DOHH2 (cell line): ENCODE results near the gene REEP3.

Source experiments
- H3F3A ChIP-seq: fragments of 200-600 bp; sonication (generic), shearing (Covaris generic); 2 replicates; pipeline ENCODE4 v1.6.0; 2016; ENCODE audit warnings: antibody characterized with exemption, mild to moderate bottlenecking; ENCODE audit not compliant: control insufficient read depth, insufficient read depth
- H3K27ac ChIP-seq: fragments of 200-600 bp; sonication (generic); 2 replicates; pipeline ENCODE4 v1.5.1; 2014; ENCODE audit warnings: low read depth, mild to moderate bottlenecking, low read length, moderate library complexity
- H3K27me3 ChIP-seq: fragments of 200-600 bp; sonication (generic); 2 replicates; pipeline ENCODE4 v1.6.1; 2014; ENCODE audit warnings: mild to moderate bottlenecking, low read length, mixed read lengths; ENCODE audit not compliant: control insufficient read depth
- H3K36me3 ChIP-seq: fragments of 200-600 bp; sonication (generic); 2 replicates; pipeline ENCODE4 v1.6.1; 2014; ENCODE audit warnings: mild to moderate bottlenecking, low read length, moderate library complexity, mixed read lengths; ENCODE audit not compliant: control insufficient read depth
- H3K4me1 ChIP-seq: fragments of 200-600 bp; sonication (generic); 2 replicates; pipeline ENCODE4 v1.6.1; 2014; ENCODE audit warnings: mild to moderate bottlenecking, low read length, mixed read lengths; ENCODE audit not compliant: control insufficient read depth
- H3K4me2 ChIP-seq: fragments of 200-600 bp; sonication (generic); 2 replicates; pipeline ENCODE4 v1.6.0; 2014; ENCODE audit warnings: mild to moderate bottlenecking, low read length, moderate library complexity
- H3K4me3 ChIP-seq: fragments of 200-600 bp; sonication (generic); 2 replicates; pipeline ENCODE4 v1.5.1; 2014; ENCODE audit warnings: mild to moderate bottlenecking, low read length, mixed read lengths
- H3K79me2 ChIP-seq: fragments of 200-600 bp; sonication (generic); 2 replicates; pipeline ENCODE4 v1.6.1; 2014; ENCODE audit warnings: mild to moderate bottlenecking, low read length, mixed read lengths; ENCODE audit not compliant: control insufficient read depth
- H3K9me2 ChIP-seq: fragments of 200-600 bp; sonication (generic); replicated peaks from 2 replicates; pipeline ENCODE4 v1.6.1; 2014; ENCODE audit warnings: mild to moderate bottlenecking, low read length, mixed read lengths; ENCODE audit not compliant: control insufficient read depth
- H3K9me3 ChIP-seq: fragments of 200-600 bp; sonication (generic); 2 replicates; pipeline ENCODE4 v1.6.1; 2014; ENCODE audit warnings: antibody characterized with exemption, low read length, mixed read lengths; ENCODE audit not compliant: control insufficient read depth, insufficient read depth
- H4K20me1 ChIP-seq: fragments of 200-600 bp; sonication (generic); 2 replicates; pipeline ENCODE4 v1.6.0; 2014; ENCODE audit warnings: low read depth, mild to moderate bottlenecking, antibody characterized with exemption, low read length, moderate library complexity; ENCODE audit not compliant: control insufficient read depth, insufficient read depth
- CTCF ChIP-seq: fragments of 200-600 bp; sonication (generic); IDR thresholded peaks from one replicate; pipeline ENCODE4 v1.5.1; 2014; ENCODE audit warnings: antibody characterized with exemption, mild to moderate bottlenecking, low read depth, low read length; ENCODE audit not compliant: poor library complexity, severe bottlenecking
- EZH2phosphoT487 ChIP-seq: fragments of 200-600 bp; sonication (generic); IDR thresholded peaks from 2 replicates; pipeline ENCODE4 v1.6.1; 2017; ENCODE audit warnings: borderline replicate concordance, mild to moderate bottlenecking, antibody characterized with exemption, low read length, moderate library complexity, mixed read lengths

Gene REEP3

GRCh38 chr10:63525021-63525420, 3.8 kb downstream of the REEP3 start:
- no peak overlapping the region for H3K4me2 ChIP-seq

GRCh38 chr10:63527401-63527800, 6.2 kb downstream of the REEP3 start:
- peaks cover 2% of the 10 kb centered on the region; the same call in 1 of the 2 replicates for H3K36me3 ChIP-seq
- TF ChIP-seq EZH2phosphoT487 (no peak), CTCF (no peak)
- H3K79me2 ChIP-seq, result peaks cover 59% of the 10 kb centered on the region
- H3K4me3 ChIP-seq, result no peak overlapping the region
- no peaks in the 10 kb centered on the region for H4K20me1 ChIP-seq
- H3K4me1 ChIP-seq, result peaks cover 12% of the 10 kb centered on the region
- no peaks in the 10 kb centered on the region for H3K9me3 ChIP-seq
- H3K27ac ChIP-seq, result no peak overlapping the region
- no peak overlapping the region for H3K4me2 ChIP-seq
- no peaks in the 10 kb centered on the region for H3F3A ChIP-seq
- H3K9me2 ChIP-seq, result no peaks in the 10 kb centered on the region
- no peaks in the 10 kb centered on the region for H3K27me3 ChIP-seq

More at GRCh38 chr10:63525021-63525420, 3.8 kb downstream of the REEP3 start:
- Histone ChIP-seq H3K79me2 (peaks cover 72% of the 10 kb centered on the region), H3K4me1 (peaks cover 23% of the 10 kb centered on the region), H3K27ac (no peak overlapping the region), H3K9me3 (no peaks in the 10 kb centered on the region), H3K9me2 (no peaks in the 10 kb centered on the region), H4K20me1 (no peaks in the 10 kb centered on the region), H3K4me3 (no peak overlapping the region), H3K36me3 (peaks cover 5% of the 10 kb centered on the region), H3K27me3 (no peaks in the 10 kb centered on the region), H3F3A (no peaks in the 10 kb centered on the region)
- TF ChIP-seq CTCF (no peak), EZH2phosphoT487 (no peak)

GRCh38 chr10:63528084-63528744, 7.0 kb downstream of the REEP3 start:
- Histone ChIP-seq H3F3A (no peaks in the 10 kb centered on the region), H3K79me2 (peaks cover 57% of the 10 kb centered on the region), H3K9me2 (no peaks in the 10 kb centered on the region), H4K20me1 (no peaks in the 10 kb centered on the region), H3K4me3 (no peak overlapping the region), H3K36me3 (peaks cover 2% of the 10 kb centered on the region; the same call in 1 of the 2 replicates), H3K27me3 (no peaks in the 10 kb centered on the region), H3K9me3 (no peaks in the 10 kb centered on the region), H3K4me1 (peaks cover 7% of the 10 kb centered on the region), H3K27ac (no peak overlapping the region), H3K4me2 (no peak overlapping the region)
- TF ChIP-seq CTCF (no peak), EZH2phosphoT487 (no peak)
